SH-SY5Y (cell line): ENCODE measurements around the gene UBE4A.

ENCODE experiments used
- GATA2 ChIP-seq: IDR thresholded peaks from 2 replicates; pipeline ENCODE4 v1.6.1; 2011; ENCODE audit warnings: mild to moderate bottlenecking, low read depth, low read length
- GATA3 ChIP-seq: IDR thresholded peaks from 2 replicates; pipeline ENCODE4 v1.6.1; 2011; ENCODE audit warnings: low read depth, mild to moderate bottlenecking, low read length, moderate library complexity

GRCh38 chr11:118447423-118447822, 88.0 kb downstream of the UBE4A start:
- no peak for TF ChIP-seq GATA2
- TF ChIP-seq GATA3 = no peak
